ENCODE measurements around the gene CTNNA3. TPM values are rescaled to one million over a fixed set of nuclear protein-coding genes. Genes with fewer than 3 reads are reported as not detected.

CTNNA3 gene
- total and polyA plus RNA-seq, 3 donors from 2014 or later = 17.8 to 19.4 (median 18.3) TPM

DNA sequence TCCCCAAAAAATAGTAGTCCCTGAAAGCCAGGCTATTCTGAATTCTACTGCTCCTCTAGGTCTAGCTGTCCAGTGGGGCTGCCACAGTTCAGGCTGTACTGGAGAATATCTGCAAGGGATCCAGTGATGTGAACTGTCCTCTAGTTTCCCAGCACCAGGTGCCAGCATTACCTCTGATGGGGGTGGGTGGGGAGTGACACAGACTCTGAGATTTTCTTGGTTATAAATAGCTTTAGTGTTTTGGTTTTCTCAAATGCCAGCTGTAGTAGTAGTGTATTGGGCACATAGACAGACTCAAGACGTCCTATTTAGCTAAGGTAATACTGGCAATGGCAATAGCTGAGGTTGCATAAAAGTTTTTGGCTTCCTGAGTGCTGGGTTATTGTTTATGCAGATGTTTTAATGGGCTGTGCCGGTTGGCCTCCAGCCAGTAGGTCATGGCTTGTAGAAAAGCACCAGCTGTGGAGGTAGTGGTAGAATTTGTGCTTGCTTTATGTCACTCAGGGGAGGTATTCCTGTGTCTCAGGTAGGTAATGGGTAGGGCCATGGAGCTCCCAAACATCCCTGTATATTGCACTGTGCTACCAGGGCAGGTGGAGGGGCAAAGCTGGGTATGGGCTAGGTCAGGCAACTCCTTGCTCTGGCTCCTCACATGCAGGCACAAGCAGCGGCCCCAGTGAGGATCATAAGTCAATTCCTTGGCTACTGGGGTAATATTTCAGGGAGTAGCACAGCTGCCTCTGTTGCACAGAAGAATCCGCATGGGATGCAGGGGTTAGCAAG, 1108.9 kb downstream of the CTNNA3 start:
- Histone ChIP-seq H3K9me3 (no peaks in the 10 kb centered on the region), H3K4me1 (no peaks in the 10 kb centered on the region), H3K36me3 (ENCODE audit: low read depth, missing control alignments) (no peaks in the 10 kb centered on the region), H3K4me3 (no peak overlapping the region), H3K27me3 (no peaks in the 10 kb centered on the region), H3K27ac (no peak overlapping the region)
- WGBS, 2 donors = 48 to 66% methylated on average over 2 to 4 of the region's 4 CpGs
- DNase-seq = no peak
- intact Hi-C loops (cut with DNase I; ENCODE audit: low total_unique reads) = no loop called here
- TF ChIP-seq, protein P1, sequence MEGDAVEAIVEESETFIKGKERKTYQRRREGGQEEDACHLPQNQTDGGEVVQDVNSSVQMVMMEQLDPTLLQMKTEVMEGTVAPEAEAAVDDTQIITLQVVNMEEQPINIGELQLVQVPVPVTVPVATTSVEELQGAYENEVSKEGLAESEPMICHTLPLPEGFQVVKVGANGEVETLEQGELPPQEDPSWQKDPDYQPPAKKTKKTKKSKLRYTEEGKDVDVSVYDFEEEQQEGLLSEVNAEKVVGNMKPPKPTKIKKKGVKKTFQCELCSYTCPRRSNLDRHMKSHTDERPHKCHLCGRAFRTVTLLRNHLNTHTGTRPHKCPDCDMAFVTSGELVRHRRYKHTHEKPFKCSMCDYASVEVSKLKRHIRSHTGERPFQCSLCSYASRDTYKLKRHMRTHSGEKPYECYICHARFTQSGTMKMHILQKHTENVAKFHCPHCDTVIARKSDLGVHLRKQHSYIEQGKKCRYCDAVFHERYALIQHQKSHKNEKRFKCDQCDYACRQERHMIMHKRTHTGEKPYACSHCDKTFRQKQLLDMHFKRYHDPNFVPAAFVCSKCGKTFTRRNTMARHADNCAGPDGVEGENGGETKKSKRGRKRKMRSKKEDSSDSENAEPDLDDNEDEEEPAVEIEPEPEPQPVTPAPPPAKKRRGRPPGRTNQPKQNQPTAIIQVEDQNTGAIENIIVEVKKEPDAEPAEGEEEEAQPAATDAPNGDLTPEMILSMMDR (IDR thresholded peaks at IDR 0.05) = no peak
- no peak for TF ChIP-seq POLR2A (IDR thresholded peaks at IDR 0.05)

GRCh38 chr10:66586073-66586472, 1109.9 kb downstream of the CTNNA3 start:
- H3K27me3 ChIP-seq = no peaks in the 10 kb centered on the region
- WGBS, 2 donors = 51 to 59% methylated on average over 5 of the region's 5 CpGs
- H3K4me1 ChIP-seq = no peaks in the 10 kb centered on the region
- intact Hi-C loops (cut with DNase I; ENCODE audit: low total_unique reads) = no loop called here
- H3K4me3 ChIP-seq = no peak overlapping the region
- no peak overlapping the region for H3K27ac ChIP-seq
- TF ChIP-seq, protein P1 (IDR thresholded peaks at IDR 0.05) = peak in 2 of 3 experiments; percentile 11 to 12
- no peak for TF ChIP-seq POLR2A (IDR thresholded peaks at IDR 0.05)
- no peaks in the 10 kb centered on the region for H3K36me3 ChIP-seq (ENCODE audit: low read depth, missing control alignments)
- no peaks in the 10 kb centered on the region for H3K9me3 ChIP-seq
- peak; percentile 48 for DNase-seq

- Histone ChIP-seq H3K27ac (no peak overlapping the region), H3K4me1 (no peaks in the 10 kb centered on the region), H3K4me3 (no peak overlapping the region), H3K36me3 (ENCODE audit: low read depth, missing control alignments) (no peaks in the 10 kb centered on the region), H3K27me3 (no peaks in the 10 kb centered on the region), H3K9me3 (no peaks in the 10 kb centered on the region)
- intact Hi-C loops (cut with DNase I; ENCODE audit: low total_unique reads) = no loop called here
- WGBS, 2 donors = 80 to 87% methylated on average over 2 of the region's 2 CpGs
- DNase-seq = no peak
- TF ChIP-seq POLR2A (IDR thresholded peaks at IDR 0.05) = no peak
- TF ChIP-seq, protein P1 (IDR thresholded peaks at IDR 0.05) = no peak
Measured at GRCh38 chr10:66575251-66575855, 1120.6 kb downstream of the CTNNA3 start.

DNA sequence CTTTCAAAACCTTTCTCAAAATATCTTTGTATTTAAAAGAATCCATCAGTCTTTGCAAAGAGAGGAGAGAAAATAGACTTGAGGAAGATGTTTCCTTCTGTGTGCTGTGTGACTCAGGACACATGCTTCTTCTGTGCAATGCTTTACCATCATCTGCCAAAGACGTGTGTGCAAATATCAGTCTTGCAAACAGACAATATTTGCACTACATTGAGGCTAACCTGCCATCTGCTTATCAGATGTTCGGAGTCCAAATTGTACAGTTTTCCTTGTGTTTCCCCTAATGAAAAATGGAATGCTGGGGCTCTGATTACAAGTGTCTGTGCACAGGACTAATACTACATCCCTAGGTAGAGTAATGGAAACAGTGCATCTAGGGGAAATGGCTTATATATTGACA, 1123.3 kb downstream of the CTNNA3 start:
- no peaks in the 10 kb centered on the region for H3K4me1 ChIP-seq
- H3K27ac ChIP-seq = no peak overlapping the region
- WGBS, 2 donors = 82 to 85% methylated on average over 2 of the region's 2 CpGs
- no peaks in the 10 kb centered on the region for H3K36me3 ChIP-seq (ENCODE audit: low read depth, missing control alignments)
- H3K4me3 ChIP-seq = no peak overlapping the region
- DNase-seq = no peak
- no peaks in the 10 kb centered on the region for H3K27me3 ChIP-seq
- no peaks in the 10 kb centered on the region for H3K9me3 ChIP-seq
- TF ChIP-seq, protein P1 (IDR thresholded peaks at IDR 0.05) = no peak
- TF ChIP-seq POLR2A (IDR thresholded peaks at IDR 0.05) = no peak
- intact Hi-C loops (cut with DNase I; ENCODE audit: low total_unique reads) = no loop called here

Measured in testis (tissue), 3 donors.